Measurements from ENCODE around the gene R3HDM4.
"Not testable (repeated sequence)": the region's sequence is repeated elsewhere in the genome, so short reads cannot be mapped to it uniquely, and the experiment has no call there.

R3HDM4 gene

DNA sequence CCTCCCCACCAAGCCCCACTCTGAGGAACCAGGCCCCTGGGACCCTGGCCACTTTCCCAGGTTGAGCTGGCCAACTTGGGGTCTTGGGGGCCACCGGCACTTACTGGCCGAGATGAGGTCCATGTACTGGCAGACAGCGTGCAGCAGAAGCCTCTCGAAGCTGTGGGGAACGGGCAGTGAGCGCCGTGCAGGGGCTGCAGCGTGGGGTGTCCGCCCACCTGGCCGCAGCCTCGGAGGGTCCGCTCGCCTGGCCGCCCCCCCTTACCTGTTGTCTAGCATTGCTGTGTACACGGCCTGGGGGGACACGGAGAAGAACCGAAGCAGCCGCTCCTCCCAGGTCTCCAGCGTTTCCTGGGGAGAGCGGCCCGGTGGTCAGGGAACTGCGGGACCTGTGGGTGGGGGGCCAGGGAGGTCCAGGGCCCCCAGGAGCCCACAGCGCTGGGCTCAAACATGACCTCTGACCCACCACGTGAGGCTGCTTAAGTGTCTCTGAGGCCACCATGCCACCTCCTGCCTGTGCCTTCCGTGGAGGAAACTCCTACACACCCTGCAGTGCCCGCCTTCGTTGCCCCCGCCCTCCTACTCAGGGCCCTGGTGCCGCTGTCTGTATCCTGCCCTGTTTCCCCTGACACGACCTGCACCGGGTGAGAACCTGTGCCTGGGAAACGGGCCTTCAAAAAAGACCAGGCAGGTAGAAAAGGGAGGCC, 13.5 kb downstream of the R3HDM4 start:
- no peak for DNase-seq
- in situ Hi-C loops (cut with MboI; ENCODE audit: low pct_unique_long_range_greater_than_20kb, low sequenced_read_pairs), result no loop called here

DNA sequence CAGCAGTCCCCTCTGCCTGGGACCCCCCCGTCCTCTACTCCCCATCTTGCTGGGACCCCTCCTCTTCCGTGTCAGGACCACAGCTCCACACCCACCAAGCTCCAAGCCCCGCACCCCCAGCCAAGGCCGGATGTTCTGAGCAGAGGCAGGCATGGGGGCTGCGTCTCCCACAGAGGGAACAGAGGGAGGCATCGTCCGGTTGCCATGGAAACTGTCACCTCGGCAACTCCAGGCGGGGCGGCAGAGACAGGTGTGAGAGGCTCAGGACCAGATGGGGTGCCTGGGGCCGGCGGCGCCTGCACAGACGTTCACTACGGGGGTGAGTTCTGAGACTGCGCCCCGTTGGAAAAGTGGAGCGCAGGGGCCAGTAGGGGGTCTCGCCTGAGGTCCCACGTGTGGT, 14.4 kb downstream of the R3HDM4 start:
- in situ Hi-C loops (cut with MboI; ENCODE audit: low pct_unique_long_range_greater_than_20kb, low sequenced_read_pairs), result no loop called here
- no peak for DNase-seq

DNA sequence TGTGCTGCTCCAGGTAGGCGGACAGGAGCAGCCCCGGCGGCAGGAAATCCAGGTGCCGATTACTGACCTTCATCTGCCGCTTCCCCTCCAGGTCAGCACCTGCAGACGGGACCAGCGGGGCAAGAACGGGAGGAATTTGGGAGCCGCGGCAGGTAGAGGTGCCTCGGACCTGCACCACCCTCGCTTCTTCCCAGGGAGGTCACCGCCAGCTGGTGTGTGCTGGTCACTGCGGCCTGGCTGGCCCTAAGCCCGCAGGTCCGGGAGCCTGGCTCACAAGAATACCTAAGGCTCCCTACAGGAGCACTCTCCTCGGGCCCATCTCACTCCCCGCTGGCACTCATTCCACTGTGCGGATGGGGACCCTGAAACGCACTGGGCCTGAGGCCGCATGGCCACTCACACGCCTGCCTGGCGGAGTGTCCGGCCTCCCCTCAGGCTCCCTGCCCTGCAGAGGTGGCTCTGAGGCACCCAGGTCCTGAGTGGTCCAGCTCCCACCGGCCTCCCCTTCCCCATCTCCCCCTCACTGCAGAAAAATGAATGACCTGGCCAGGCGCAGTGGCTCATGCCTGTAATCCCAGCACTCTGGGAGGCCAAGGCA, 15.5 kb downstream of the R3HDM4 start:
- no peak for DNase-seq
- in situ Hi-C loops (cut with MboI; ENCODE audit: low pct_unique_long_range_greater_than_20kb, low sequenced_read_pairs), result no loop called here

DNA sequence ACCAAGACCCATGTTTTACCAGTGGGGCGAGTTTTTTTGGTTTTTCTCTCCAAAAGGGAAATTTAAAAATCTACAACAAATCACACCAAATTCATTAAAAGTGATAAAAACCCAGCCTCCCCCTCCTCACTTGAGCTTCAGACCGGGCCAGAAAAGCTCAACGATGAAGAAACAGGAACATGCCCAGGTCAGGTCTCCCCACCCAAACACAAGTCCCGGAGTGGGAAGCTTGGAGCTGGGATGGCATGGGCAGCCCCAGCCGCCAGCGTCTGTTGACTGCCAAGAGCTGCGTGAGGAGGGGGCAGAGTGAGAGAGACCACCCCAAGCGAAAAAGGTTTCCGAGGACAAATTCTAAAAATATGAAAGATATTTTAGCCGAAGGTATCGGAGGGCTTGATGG, 16.0 kb downstream of the R3HDM4 start:
- in situ Hi-C loops (cut with MboI; ENCODE audit: low pct_unique_long_range_greater_than_20kb, low sequenced_read_pairs), result no loop called here

DNA sequence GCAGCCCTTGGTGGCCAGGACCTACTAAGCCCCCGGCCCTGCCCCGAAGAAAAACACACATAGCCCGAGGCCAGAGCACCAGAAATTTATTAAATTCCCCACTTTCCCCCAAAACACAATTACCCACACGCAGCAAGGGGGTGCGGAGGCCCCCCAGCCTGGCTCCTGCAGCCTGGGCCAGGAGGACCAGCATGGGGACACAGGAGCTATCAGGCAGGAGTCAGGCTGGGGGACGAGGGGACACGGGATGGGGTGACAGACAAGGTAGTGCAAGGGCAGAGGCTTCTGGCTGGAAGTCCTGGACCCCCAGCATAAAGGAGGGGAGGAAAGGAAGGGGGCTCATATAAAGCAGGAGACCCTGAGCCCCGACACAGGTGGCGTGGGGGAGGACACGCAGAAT, 16.6 kb downstream of the R3HDM4 start:
- in situ Hi-C loops (cut with MboI; ENCODE audit: low pct_unique_long_range_greater_than_20kb, low sequenced_read_pairs), result no loop called here
- no peak for DNase-seq

More for the DNA sequence above, 16.0 kb downstream of the R3HDM4 start:
- DNase-seq, result no peak

GRCh38 chr19:892894-893689, 19.9 kb downstream of the R3HDM4 start, which contains the start of the genes MED16 and RNU6-9:
MED16 (minus strand) TSS chr19:893187; CDS start chr19:891131, 2,056 bp downstream.
RNU6-9 (plus strand) TSS chr19:893484.
- peak; percentile 96 for DNase-seq
- in situ Hi-C loops (cut with MboI; ENCODE audit: low pct_unique_long_range_greater_than_20kb, low sequenced_read_pairs), result no loop called here

DNA sequence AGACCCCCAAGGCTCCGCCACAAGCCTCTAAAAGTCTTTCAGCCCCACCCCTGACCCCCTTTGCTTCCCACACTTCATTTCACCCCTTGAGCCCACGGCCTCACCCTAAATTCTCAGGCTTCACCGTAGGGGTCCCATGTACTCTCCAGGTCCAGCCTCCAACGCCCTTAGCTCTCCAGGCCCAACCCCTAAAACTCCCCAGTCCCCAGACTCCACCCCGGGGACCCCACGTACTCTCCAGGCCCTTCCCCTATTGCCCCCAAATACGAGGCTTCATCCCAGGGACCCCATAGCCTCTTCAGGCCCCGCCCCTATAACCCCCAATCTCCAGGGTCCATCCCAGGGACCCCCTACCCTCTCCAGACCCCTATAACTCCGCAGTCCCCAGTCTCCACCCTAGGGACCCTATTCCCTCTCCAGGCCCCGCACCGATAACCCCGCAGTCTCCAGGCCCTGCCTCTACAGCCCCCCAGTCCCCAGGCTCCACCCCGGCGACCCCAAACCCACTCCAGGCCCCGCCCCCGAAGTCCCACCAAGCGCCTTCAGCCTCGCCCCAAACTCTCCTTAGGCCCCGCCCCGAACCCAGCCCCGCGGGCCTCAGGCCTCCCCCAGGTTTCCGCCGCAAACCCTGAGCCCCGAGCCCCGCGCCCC, 20.7 kb downstream of the R3HDM4 start:
- in situ Hi-C loops (cut with MboI; ENCODE audit: low pct_unique_long_range_greater_than_20kb, low sequenced_read_pairs), result no loop called here
- no peak for DNase-seq

GRCh38 chr19:891421-892200, 21.4 kb downstream of the R3HDM4 start:
- not testable (repeated sequence) for DNase-seq

DNA sequence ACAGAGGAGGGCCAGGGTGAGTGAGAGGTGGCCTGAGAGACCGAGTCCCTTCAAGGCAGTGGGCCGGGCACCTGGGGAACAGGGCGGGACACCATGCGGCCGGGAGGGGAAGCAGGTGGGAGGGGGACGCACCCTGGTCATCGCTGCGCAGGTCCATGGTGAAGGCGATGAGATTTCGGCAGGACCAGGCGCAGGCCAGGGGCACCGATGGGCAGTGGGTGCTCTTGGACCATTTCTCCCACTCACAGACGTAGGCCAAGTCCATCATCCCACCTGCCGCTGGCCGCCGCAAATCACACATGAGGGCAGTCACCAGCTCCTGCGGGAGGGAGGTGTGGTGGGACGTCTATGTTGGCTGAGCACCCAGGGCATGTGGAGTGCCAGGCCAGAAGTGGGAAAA, 22.2 kb downstream of the R3HDM4 start:
- in situ Hi-C loops (cut with MboI; ENCODE audit: low pct_unique_long_range_greater_than_20kb, low sequenced_read_pairs), result no loop called here
- no peak for DNase-seq

More at GRCh38 chr19:891421-892200, 21.4 kb downstream of the R3HDM4 start:
- in situ Hi-C loops (cut with MboI; ENCODE audit: low pct_unique_long_range_greater_than_20kb, low sequenced_read_pairs), result not testable (repeated sequence)

DNA sequence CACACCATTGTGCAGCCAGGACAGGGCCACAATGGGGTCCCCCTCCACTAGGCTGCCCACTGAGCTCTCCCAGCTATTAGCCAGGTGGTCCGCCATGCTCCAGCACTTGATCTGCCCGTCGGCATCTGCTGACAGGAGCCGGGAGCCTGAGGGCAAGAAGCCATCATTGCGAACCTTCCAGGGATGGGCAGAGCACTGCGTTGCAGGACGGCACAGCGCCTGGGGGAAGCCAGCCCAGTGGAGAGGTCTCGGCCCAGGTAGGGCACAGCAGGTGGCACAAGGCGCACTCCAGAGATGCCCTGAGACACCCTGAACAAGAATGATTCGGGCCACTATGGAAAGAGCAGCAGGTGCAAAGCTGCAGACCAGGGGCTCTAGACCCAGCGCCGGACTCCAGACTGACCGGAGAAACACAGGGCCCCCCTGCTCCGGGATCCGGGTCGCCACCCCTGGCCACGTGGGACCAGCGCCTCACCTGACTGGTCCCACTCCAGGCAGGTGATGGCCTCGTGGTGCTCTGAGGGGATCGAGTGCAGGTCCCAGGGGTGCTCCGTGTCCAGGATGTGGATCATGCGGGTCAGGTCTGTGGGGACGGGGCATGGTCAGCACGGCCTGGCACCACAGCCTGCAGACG, 23.2 kb downstream of the R3HDM4 start:
- in situ Hi-C loops (cut with MboI; ENCODE audit: low pct_unique_long_range_greater_than_20kb, low sequenced_read_pairs), result no loop called here
- DNase-seq, result no peak

GRCh38 chr19:888581-889385, 24.2 kb downstream of the R3HDM4 start:
- in situ Hi-C loops (cut with MboI; ENCODE audit: low pct_unique_long_range_greater_than_20kb, low sequenced_read_pairs), result no loop called here
- no peak for DNase-seq

DNA sequence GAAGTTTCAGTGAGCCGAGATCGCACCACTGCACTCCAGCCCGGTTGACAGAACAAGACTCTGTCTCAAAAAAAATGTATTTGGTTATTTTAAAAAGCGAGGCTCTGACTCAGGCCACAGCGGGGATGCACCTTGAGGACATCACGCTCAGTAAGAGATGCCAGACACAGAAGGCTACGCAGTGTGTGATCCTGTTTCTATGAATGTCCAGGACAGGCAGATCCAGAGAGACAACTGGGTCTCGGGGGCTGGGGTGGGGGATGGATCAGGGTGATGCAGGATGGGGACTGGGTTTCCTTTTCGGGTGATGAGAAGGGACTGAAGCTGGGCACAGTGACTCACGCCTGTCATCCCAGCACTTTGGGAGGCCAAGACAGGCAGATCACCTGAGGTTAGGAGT, 25.4 kb downstream of the R3HDM4 start:
- DNase-seq, result no peak
- in situ Hi-C loops (cut with MboI; ENCODE audit: low pct_unique_long_range_greater_than_20kb, low sequenced_read_pairs), result no loop called here

DNA sequence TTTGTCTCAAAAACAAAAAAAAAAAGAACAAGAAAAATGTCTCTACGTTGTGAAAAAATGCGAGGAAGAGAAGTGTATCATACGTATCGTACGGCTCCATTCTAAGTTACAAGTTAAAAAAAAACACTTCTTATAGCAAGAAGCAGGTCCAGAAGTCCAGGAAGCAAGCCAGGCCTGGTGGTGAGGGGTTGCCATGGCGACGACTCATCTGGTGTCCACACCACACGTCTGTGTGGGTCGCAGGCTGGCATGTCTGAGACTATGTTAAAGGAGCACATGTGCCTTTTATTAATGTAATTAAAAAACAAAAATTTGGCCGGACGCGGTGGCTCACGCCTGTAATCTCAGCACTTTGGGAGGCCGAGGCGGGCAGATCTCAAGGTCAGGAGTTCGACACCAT, 25.9 kb downstream of the R3HDM4 start:
- DNase-seq, result no peak
- in situ Hi-C loops (cut with MboI; ENCODE audit: low pct_unique_long_range_greater_than_20kb, low sequenced_read_pairs), result no loop called here

GRCh38 chr19:885536-886224, 27.3 kb downstream of the R3HDM4 start:
- in situ Hi-C loops (cut with MboI; ENCODE audit: low pct_unique_long_range_greater_than_20kb, low sequenced_read_pairs), result no loop called here
- DNase-seq, result no peak

GRCh38 chr19:884420-885211, 28.4 kb downstream of the R3HDM4 start:
- in situ Hi-C loops (cut with MboI; ENCODE audit: low pct_unique_long_range_greater_than_20kb, low sequenced_read_pairs), result no loop called here
- no peak for DNase-seq

DNA sequence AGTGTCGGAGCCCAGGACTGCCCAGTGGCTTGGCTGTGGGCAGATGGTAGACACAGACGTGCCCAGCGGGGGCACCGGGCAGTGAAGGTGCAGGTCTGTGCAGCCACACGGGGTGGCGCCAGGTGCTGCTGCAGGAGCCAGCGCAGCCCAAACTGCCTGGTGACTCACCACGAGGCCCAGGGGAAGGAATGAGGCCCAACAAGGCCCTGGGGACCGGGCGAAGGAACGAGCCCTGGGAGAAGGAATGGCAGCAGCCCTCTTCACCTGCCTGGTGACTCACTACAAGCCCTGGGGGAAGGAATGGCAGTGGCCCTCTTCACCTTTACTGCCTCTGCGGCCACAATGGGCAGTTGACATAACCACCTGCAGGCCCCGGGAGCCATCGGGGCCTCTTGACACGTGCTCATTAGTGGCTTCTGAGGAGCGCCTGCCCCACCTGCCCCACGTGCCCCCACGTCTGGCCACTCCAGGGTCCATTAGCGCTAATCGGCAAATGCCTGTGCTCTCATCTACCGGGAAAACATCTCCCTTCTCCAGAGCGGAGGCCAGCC, 29.3 kb downstream of the R3HDM4 start:
- no peak for DNase-seq
- in situ Hi-C loops (cut with MboI; ENCODE audit: low pct_unique_long_range_greater_than_20kb, low sequenced_read_pairs), result no loop called here
